ENCODE data around the gene HP1BP3. TPM values are rescaled to one million over a fixed set of nuclear protein-coding genes. Genes with fewer than 3 reads are reported as not detected.

HP1BP3 gene
- total RNA-seq, 3 donors from 2014 or later (not counting 1 experiment from before 2014, with no cell fraction given) = 243 to 296 (median 274) TPM

GRCh38 chr1:20704390-20705202, 82.5 kb downstream of the HP1BP3 start:
- Mint-ChIP-seq H3K4me1 (no peaks in the 10 kb centered on the region), H3K9me3 (no peaks in the 10 kb centered on the region), H3K36me3 (no peaks in the 10 kb centered on the region), H3K27ac (no peak overlapping the region), H3K4me3 (no peak overlapping the region), H3K27me3 (ENCODE audit: low read depth in 2 of 2) (peaks cover 0 to 3% of the 10 kb centered on the region in 2 donors)
- 95% methylated on average over 41 of the region's 41 CpGs for WGBS (ENCODE audit: insufficient coverage)
- H3K36me3 ChIP-seq (ENCODE audit: control insufficient read depth, insufficient read depth, low read length) = no peaks in the 10 kb centered on the region
- intact Hi-C loops (cut with micrococcal nuclease) = no loop called here
- no peak overlapping the region for H3K27ac ChIP-seq (ENCODE audit: low read length)
- TF ChIP-seq CTCF (IDR thresholded peaks at IDR 0.05) = no peak
- no peaks in the 10 kb centered on the region for H3K9me3 ChIP-seq (ENCODE audit: control insufficient read depth, insufficient read depth, low read length)
- H3K4me1 ChIP-seq (ENCODE audit: control insufficient read depth, insufficient read depth, low read length) = no peaks in the 10 kb centered on the region
- no peak overlapping the region for H3K4me3 ChIP-seq (ENCODE audit: low read length)
- ATAC-seq (no peak), DNase-seq (no peak)
- no peaks in the 10 kb centered on the region for H3K27me3 ChIP-seq (ENCODE audit: control insufficient read depth, insufficient read depth, low read length)

GRCh38 chr1:20703124-20703756, 83.9 kb downstream of the HP1BP3 start:
- no peaks in the 10 kb centered on the region for H3K4me1 ChIP-seq (ENCODE audit: control insufficient read depth, insufficient read depth, low read length)
- Mint-ChIP-seq H3K4me1 (no peaks in the 10 kb centered on the region), H3K27ac (no peak overlapping the region), H3K9me3 (no peaks in the 10 kb centered on the region), H3K36me3 (no peaks in the 10 kb centered on the region), H3K27me3 (ENCODE audit: low read depth in 2 of 2) (peaks cover 0 to 3% of the 10 kb centered on the region in 2 donors), H3K4me3 (no peak overlapping the region)
- no peak for ATAC-seq
- no peak for DNase-seq
- H3K27me3 ChIP-seq (ENCODE audit: control insufficient read depth, insufficient read depth, low read length) = no peaks in the 10 kb centered on the region
- H3K4me3 ChIP-seq (ENCODE audit: low read length) = no peak overlapping the region
- 90% methylated on average over 4 of the region's 4 CpGs for WGBS (ENCODE audit: insufficient coverage)
- no peaks in the 10 kb centered on the region for H3K9me3 ChIP-seq (ENCODE audit: control insufficient read depth, insufficient read depth, low read length)
- no peaks in the 10 kb centered on the region for H3K36me3 ChIP-seq (ENCODE audit: control insufficient read depth, insufficient read depth, low read length)
- TF ChIP-seq CTCF (IDR thresholded peaks at IDR 0.05) = no peak
- H3K27ac ChIP-seq (ENCODE audit: low read length) = no peak overlapping the region
- intact Hi-C loops (cut with micrococcal nuclease) = no loop called here

- Mint-ChIP-seq H3K27me3 (ENCODE audit: low read depth in 2 of 2) (peaks cover 0 to 3% of the 10 kb centered on the region in 2 donors), H3K27ac (no peak overlapping the region), H3K9me3 (no peaks in the 10 kb centered on the region), H3K4me1 (no peaks in the 10 kb centered on the region), H3K4me3 (no peak overlapping the region), H3K36me3 (no peaks in the 10 kb centered on the region)
- ATAC-seq (no peak), DNase-seq (no peak)
- H3K4me3 ChIP-seq (ENCODE audit: low read length) = no peak overlapping the region
- no peaks in the 10 kb centered on the region for H3K36me3 ChIP-seq (ENCODE audit: control insufficient read depth, insufficient read depth, low read length)
- no peak for TF ChIP-seq CTCF (IDR thresholded peaks at IDR 0.05)
- no peaks in the 10 kb centered on the region for H3K4me1 ChIP-seq (ENCODE audit: control insufficient read depth, insufficient read depth, low read length)
- intact Hi-C loops (cut with micrococcal nuclease) = no loop called here
- H3K9me3 ChIP-seq (ENCODE audit: control insufficient read depth, insufficient read depth, low read length) = no peaks in the 10 kb centered on the region
- no peaks in the 10 kb centered on the region for H3K27me3 ChIP-seq (ENCODE audit: control insufficient read depth, insufficient read depth, low read length)
- no peak overlapping the region for H3K27ac ChIP-seq (ENCODE audit: low read length)
- WGBS (ENCODE audit: insufficient coverage) = 92% methylated on average over 1 of the region's 1 CpG
Observed at GRCh38 chr1:20702416-20702815, 84.7 kb downstream of the HP1BP3 start.

Data from natural killer cell (primary cell).